ENCODE results near the gene CYFIP1.
A peak's percentile ranks its signal among the peaks of the same experiment; 100 is the strongest.

The CYFIP1 gene

DNA sequence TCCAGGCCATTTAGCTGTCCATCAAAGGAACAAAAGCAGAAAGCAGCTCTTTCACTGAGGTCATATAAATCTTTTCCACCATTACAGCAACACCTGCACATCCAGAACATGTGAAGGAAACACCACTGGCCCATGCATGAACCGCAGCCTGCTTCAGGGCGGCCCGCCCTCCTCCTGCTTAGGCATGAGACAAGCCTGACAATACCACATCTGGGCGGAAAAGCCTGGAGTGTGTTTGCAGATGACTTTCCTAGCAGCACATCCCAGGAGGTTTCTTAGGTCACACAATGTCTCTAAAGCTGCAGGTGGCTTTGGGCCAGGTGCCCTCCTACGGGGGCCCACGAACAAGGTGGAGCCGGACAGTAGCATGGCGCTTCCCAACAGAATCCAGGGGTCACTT, 19.6 kb downstream of the CYFIP1 start:
- in situ Hi-C loops (cut with HindIII; ENCODE audit: low sequenced_read_pairs), result no loop called here
- TF ChIP-seq, protein P1, sequence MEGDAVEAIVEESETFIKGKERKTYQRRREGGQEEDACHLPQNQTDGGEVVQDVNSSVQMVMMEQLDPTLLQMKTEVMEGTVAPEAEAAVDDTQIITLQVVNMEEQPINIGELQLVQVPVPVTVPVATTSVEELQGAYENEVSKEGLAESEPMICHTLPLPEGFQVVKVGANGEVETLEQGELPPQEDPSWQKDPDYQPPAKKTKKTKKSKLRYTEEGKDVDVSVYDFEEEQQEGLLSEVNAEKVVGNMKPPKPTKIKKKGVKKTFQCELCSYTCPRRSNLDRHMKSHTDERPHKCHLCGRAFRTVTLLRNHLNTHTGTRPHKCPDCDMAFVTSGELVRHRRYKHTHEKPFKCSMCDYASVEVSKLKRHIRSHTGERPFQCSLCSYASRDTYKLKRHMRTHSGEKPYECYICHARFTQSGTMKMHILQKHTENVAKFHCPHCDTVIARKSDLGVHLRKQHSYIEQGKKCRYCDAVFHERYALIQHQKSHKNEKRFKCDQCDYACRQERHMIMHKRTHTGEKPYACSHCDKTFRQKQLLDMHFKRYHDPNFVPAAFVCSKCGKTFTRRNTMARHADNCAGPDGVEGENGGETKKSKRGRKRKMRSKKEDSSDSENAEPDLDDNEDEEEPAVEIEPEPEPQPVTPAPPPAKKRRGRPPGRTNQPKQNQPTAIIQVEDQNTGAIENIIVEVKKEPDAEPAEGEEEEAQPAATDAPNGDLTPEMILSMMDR (IDR thresholded peaks at IDR 0.05; ENCODE audit: low read depth, low read length), result no peak
- no peak for DNase-seq (ENCODE audit: low read depth, low spot score)
- no peak overlapping the region for H3K4me3 ChIP-seq (ENCODE audit: low read depth, low read length)

DNA sequence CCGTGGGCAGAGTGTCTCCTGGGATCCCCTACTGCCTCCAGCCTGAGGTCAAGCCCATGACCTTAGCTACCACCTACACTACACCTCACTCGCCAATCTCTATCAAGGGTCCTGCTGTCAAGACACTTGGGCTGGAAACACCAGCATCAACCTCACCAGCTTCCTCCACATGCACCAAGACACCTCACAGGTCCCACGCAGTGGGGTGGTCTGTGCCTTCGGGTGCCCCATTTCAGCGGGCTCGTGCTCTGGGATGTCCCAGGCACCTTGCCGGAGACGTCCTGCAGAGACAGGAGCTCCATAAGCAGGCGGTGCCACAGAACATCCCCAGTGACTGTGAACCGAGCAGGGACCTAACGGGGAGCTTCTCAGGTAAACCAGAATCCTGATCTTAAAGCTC, 20.0 kb downstream of the CYFIP1 start:
- no peak for DNase-seq (ENCODE audit: low read depth, low spot score)
- TF ChIP-seq, protein P1 (IDR thresholded peaks at IDR 0.05; ENCODE audit: low read depth, low read length), result no peak
- in situ Hi-C loops (cut with HindIII; ENCODE audit: low sequenced_read_pairs), result no loop called here

DNA sequence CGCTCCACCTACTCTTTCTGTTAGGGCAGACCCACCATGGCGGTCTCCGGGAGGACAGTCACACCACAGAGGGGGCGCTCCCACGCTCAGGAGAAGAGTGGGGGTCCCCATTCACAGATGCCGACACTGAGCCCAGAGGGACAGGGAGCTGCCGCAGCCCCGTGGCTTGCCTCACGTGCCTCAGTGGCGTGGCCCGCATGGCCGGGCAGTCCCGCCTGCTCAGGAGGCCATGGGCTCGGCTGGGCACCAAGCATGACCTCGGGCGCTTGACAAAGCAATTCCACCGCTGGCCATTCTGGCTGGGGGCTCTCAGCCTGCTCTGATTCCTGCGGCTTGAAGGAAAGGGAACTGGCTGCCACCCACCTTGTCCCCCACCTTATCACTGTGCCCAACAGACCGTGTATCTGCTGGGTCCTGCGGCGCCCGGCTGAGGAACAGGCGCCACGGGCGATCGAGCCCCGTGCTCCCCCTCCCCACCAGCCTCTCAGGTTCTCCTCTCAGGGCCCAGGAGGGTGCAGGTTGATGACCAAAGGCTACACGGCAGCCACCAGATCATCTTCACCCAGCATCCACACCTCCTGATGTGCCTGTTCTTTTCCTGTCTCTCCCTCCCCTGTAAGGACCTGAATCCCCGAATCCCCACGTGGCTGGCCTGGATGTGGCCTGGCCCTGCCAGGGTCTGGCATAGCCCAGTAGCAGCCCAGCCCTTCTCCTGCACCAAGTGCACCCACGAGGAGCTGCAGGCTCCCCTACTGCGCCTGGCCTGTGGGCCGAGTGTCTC, 20.7 kb downstream of the CYFIP1 start:
- TF ChIP-seq, protein P1 (IDR thresholded peaks at IDR 0.05; ENCODE audit: low read depth, low read length), result no peak
- no peak overlapping the region for H3K4me3 ChIP-seq (ENCODE audit: low read depth, low read length)
- in situ Hi-C loops (cut with HindIII; ENCODE audit: low sequenced_read_pairs), result no loop called here
- DNase-seq (ENCODE audit: low read depth, low spot score), result no peak

More for the DNA sequence above, 20.0 kb downstream of the CYFIP1 start:
- no peak overlapping the region for H3K4me3 ChIP-seq (ENCODE audit: low read depth, low read length)

DNA sequence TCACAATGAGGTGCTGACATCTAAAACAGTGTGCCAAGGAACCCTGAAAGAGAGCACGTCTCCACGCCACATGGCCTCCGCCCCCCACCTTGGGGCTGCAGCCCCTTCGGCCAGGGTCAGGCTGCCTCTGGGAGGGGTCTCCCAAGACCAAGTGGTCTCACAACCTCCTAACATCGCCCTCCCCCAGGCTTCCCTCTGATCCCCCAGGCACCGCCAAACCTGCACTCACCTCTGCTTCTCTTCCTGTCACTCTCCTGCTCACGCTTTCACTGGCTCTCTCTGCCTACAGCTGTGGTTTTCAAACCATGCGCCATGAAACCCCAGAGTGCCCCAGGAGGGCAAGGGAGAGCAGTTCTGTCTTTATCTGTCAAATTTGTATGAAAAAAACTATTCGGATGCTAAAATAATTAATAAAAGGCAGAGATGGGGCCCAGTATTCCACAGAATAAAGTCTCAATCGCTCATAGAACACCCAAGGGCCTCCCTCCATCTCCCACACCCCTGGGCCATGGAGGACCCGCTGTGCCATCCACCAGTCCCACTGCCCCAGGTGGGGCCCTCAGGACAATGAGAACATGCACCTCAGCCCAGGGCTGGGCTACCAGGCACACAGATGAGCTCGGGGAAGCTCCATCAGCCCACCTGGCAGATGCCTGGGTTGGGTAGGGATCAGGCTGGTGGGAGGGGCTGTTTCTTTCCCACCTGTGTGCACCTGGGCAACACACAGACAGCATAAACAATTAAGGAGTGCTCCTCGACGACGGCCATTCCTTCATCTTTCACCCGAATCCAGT, 21.5 kb downstream of the CYFIP1 start:
- in situ Hi-C loops (cut with HindIII; ENCODE audit: low sequenced_read_pairs), result no loop called here
- TF ChIP-seq, protein P1 (IDR thresholded peaks at IDR 0.05; ENCODE audit: low read depth, low read length), result no peak
- no peak for DNase-seq (ENCODE audit: low read depth, low spot score)
- no peak overlapping the region for H3K4me3 ChIP-seq (ENCODE audit: low read depth, low read length)

DNA sequence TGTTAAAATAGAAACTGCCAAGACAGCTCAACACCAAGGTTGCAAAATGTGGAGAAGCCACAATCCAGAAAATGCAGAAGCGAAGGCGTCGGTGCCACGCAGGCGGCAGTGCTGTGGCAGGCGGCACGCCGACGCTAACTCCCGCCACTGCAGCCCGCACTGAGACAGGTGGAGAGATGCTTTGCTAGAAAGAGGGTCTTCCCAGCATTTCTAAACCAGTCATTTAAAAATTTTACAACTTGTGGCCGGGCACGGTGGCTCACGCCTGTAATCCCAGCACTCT, 23.2 kb downstream of the CYFIP1 start:
- in situ Hi-C loops (cut with HindIII; ENCODE audit: low sequenced_read_pairs), result no loop called here
- no peak overlapping the region for H3K4me3 ChIP-seq (ENCODE audit: low read depth, low read length)
- DNase-seq (ENCODE audit: low read depth, low spot score), result no peak
- TF ChIP-seq, protein P1 (IDR thresholded peaks at IDR 0.05; ENCODE audit: low read depth, low read length), result no peak

DNA sequence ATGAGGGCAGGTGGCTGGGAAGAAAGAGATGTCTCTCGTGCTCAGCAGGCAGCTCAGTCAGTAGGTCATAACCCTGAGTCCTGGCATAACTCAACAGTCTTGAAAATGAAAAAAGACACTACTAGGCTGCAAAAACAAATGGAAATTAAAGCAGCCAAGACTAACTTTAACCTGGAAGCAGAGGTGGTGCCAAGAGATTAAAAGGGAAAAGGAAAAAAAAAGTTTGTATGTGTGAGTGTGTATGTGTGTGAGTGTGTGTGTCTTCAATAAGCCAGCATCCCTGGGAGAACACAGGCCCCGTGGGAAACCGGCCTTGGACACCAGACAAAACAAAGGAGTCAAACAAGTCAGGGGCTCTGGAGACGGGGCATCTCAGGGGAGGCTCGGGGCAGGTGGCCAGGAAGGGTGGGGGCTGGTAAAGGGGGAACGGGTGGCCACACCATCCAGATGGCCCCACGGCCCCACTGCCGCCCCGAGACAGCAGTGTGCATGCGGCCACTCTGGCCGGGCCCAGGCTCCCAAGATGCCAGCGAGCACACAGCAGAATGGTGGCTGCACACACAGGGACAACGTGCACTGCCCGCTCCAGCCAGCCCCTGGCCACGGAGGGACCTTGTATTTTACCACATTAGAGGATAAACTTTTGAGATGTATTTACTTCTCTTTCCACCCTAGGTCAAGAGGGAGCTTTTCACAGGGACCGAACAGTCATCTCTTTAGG, 23.8 kb downstream of the CYFIP1 start:
- no peak overlapping the region for H3K4me3 ChIP-seq (ENCODE audit: low read depth, low read length)
- TF ChIP-seq, protein P1 (IDR thresholded peaks at IDR 0.05; ENCODE audit: low read depth, low read length), result no peak
- in situ Hi-C loops (cut with HindIII; ENCODE audit: low sequenced_read_pairs), result no loop called here
- peak; percentile 48 for DNase-seq (ENCODE audit: low read depth, low spot score)
